Testis (tissue), 2 donors: ENCODE data around the gene TMEM186.
"Not testable (repeated sequence)": the region's sequence is repeated elsewhere in the genome, so short reads cannot be mapped to it uniquely, and the experiment has no call there.

Experiments used
- CTCF ChIP-seq, 3 experiments: fragments of 450-650 bp in 2 of 3; fragments of 200-600 bp in 1 of 3; sonication (generic) in 1 of 3; IDR thresholded peaks; one replicate each; pipeline ENCODE4 v1.5.1; 2016 to 2019; ENCODE audit warnings: antibody characterized with exemption in 3 of 3, mild to moderate bottlenecking in 2 of 3, moderate library complexity in 1 of 3
- POLR2A ChIP-seq: fragments of 450-650 bp; IDR thresholded peaks from one replicate; pipeline ENCODE4 v1.6.1; 2017; ENCODE audit warnings: antibody characterized with exemption, mild to moderate bottlenecking, moderate library complexity

GRCh38 chr16:8842016-8842415 lies 44.6 kb upstream of the TMEM186 start:
- TF ChIP-seq POLR2A; CTCF (IDR thresholded peaks at IDR 0.05): not testable (repeated sequence)
